Measurements from ENCODE around the gene DNAJC17. TPM values are rescaled to one million over a fixed set of nuclear protein-coding genes. Genes with fewer than 3 reads are reported as not detected.

DNAJC17 gene
- total RNA-seq, 1 donor from 2014 or later = 21.1 TPM

DNA sequence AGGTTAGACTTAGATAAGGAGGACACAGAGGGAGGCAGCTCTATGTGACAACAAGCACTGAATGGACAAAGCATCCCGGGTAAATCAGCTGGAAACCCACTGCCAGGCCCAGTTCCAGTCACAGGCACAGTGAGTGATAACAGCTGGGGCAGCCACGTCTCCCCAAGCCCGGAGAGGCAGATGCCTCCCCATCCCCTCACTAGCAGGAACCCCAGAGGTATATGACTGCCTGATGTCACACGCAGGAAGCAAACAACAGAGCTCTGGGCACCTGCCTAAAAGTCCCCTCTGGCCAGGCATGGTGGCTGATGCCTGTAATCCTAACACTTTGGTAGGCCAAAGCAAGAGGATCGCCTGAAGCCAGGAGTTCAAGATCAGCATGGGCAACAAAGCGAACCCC lies 19.3 kb downstream of the DNAJC17 start:
- DNase-seq (ENCODE audit: low read depth) (no peak), FAIRE-seq (no peak)
- TF ChIP-seq, protein P1, sequence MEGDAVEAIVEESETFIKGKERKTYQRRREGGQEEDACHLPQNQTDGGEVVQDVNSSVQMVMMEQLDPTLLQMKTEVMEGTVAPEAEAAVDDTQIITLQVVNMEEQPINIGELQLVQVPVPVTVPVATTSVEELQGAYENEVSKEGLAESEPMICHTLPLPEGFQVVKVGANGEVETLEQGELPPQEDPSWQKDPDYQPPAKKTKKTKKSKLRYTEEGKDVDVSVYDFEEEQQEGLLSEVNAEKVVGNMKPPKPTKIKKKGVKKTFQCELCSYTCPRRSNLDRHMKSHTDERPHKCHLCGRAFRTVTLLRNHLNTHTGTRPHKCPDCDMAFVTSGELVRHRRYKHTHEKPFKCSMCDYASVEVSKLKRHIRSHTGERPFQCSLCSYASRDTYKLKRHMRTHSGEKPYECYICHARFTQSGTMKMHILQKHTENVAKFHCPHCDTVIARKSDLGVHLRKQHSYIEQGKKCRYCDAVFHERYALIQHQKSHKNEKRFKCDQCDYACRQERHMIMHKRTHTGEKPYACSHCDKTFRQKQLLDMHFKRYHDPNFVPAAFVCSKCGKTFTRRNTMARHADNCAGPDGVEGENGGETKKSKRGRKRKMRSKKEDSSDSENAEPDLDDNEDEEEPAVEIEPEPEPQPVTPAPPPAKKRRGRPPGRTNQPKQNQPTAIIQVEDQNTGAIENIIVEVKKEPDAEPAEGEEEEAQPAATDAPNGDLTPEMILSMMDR (IDR thresholded peaks at IDR 0.05; ENCODE audit: insufficient read depth, low read length, severe bottlenecking) = no peak
- Histone ChIP-seq H3K36me3 (ENCODE audit: control insufficient read depth, insufficient read depth, low read length) (no peaks in the 10 kb centered on the region), H3K27me3 (ENCODE audit: control insufficient read depth, insufficient read depth, low read length) (no peaks in the 10 kb centered on the region), H3K4me3 (ENCODE audit: low read depth, low read length) (no peak overlapping the region)

DNA sequence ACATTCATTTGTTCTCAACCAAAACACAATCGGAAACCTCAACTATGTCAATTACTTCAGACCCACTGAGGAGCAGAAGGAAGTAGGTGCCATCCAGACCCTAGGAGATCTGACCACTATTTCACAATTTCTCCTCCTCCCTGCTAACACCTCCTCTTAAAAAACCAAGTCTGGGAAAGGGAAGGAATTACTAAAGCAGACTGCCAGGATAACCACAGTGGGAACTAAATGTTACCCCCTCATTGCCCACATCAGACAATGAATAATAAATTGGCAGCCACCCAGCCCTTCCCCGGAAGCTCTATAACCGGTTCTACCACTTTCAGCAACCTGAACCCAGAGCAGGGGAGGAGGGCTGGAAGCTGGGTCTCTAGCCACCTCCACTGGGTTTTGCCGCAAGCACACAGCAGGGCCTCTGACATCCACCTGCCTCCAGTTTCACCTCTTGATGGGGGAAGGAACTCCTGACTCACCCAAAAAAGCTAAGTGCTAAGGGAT lies 19.9 kb downstream of the DNAJC17 start:
- Histone ChIP-seq H3K27me3 (ENCODE audit: control insufficient read depth, insufficient read depth, low read length) (no peaks in the 10 kb centered on the region), H3K36me3 (ENCODE audit: control insufficient read depth, insufficient read depth, low read length) (no peaks in the 10 kb centered on the region), H3K4me3 (ENCODE audit: low read depth, low read length) (no peak overlapping the region)
- FAIRE-seq (peak; percentile 23), DNase-seq (ENCODE audit: low read depth) (peak; percentile 97)
- TF ChIP-seq, protein P1 (IDR thresholded peaks at IDR 0.05; ENCODE audit: insufficient read depth, low read length, severe bottlenecking) = no peak

DNA sequence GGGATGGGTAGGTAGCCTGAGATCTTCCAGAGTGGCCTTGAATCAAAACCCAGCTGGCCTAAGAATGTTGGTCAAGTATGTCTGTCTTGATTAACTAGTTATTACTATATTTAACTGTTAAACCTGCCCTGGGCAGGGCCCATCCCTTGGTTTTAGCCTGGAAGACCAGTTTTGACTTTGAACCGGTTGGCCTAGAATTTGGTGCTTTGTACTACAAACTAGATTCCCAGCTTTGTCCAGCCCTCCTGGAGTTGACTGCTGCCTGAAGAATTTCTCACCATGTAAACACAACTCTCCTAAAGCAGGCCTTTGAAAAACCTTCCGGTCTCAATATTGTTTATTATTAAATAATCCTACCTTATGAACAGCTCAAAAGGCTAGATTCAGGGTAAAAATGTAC lies 21.5 kb downstream of the DNAJC17 start:
- Histone ChIP-seq H3K27me3 (ENCODE audit: control insufficient read depth, insufficient read depth, low read length) (no peaks in the 10 kb centered on the region), H3K4me3 (ENCODE audit: low read depth, low read length) (no peak overlapping the region), H3K36me3 (ENCODE audit: control insufficient read depth, insufficient read depth, low read length) (no peaks in the 10 kb centered on the region)
- FAIRE-seq (no peak), DNase-seq (ENCODE audit: low read depth) (peak; percentile 55)
- TF ChIP-seq, protein P1 (IDR thresholded peaks at IDR 0.05; ENCODE audit: insufficient read depth, low read length, severe bottlenecking) = no peak

DNA sequence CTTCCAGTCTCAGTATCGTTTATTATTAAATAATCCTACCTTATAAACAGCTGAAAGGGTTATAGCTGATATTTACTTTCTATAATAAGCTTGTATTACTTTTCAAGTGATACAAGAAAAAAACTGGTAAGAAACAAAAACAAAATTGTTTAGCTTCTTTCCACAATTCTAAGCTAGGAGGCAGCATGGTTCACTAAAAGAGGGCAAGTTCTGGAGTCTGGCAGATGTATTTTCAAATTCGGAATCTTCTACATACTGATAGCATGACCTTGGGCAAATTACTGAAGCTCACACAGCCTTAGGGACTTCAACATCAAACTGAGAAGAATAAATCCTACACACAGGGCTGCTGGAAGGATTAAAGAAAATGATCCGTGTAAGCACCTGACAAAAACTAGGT lies 22.1 kb downstream of the DNAJC17 start:
- TF ChIP-seq, protein P1 (IDR thresholded peaks at IDR 0.05; ENCODE audit: insufficient read depth, low read length, severe bottlenecking) = peak; percentile 29
- Histone ChIP-seq H3K4me3 (ENCODE audit: low read depth, low read length) (no peak overlapping the region), H3K27me3 (ENCODE audit: control insufficient read depth, insufficient read depth, low read length) (no peaks in the 10 kb centered on the region), H3K36me3 (ENCODE audit: control insufficient read depth, insufficient read depth, low read length) (no peaks in the 10 kb centered on the region)
- DNase-seq (ENCODE audit: low read depth) = no peak
- no peak for FAIRE-seq

DNA sequence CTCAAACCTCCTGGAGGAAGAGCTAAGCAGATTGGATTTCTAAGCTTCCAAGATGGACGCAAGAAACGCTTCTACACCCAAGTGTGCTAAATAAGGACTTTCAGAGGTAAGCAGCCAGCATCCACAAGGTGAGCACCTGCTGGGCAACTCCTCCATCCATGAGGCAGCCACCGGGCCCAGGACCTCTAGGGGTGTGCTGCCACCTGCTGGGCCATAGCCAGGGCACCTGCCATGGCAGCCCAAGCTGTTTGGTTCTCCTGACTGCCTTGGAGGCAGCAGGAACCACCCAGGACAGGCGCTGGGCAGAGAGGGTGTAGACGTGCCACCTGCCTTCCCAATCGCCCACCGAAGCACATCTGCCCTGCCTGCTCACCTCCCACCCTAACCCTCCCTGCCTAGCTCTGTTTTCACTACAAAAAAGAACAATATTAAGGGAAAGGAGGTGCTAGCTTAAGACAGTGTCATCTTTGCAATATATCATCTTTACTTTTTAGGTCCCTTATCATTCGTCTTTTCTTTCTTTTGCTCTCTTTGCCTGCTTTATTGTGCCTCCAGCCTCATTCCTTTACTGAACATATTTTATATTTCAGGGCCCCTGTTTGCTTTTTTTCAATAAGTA lies 24.6 kb downstream of the DNAJC17 start:
- TF ChIP-seq, protein P1 (IDR thresholded peaks at IDR 0.05; ENCODE audit: insufficient read depth, low read length, severe bottlenecking) = peak; percentile 97
- FAIRE-seq = peak; percentile 62
- H3K4me3 ChIP-seq (ENCODE audit: low read depth, low read length) = no peak overlapping the region
- peak; percentile 65 for DNase-seq (ENCODE audit: low read depth)
- H3K27me3 ChIP-seq (ENCODE audit: control insufficient read depth, insufficient read depth, low read length) = no peaks in the 10 kb centered on the region
- peaks cover 13% of the 10 kb centered on the region for H3K36me3 ChIP-seq (ENCODE audit: control insufficient read depth, insufficient read depth, low read length)
